Forelimb muscle (tissue), 1 donor: ENCODE measurements around the gene ZBED2. TPM values are rescaled to one million over a fixed set of nuclear protein-coding genes. Genes with fewer than 3 reads are reported as not detected.
"Not testable (repeated sequence)": the region's sequence is repeated elsewhere in the genome, so short reads cannot be mapped to it uniquely, and the experiment has no call there.

Experiments
- DNase-seq: peaks from one replicate; pipeline ENCODE4 v3.0.0-alpha.2; 2013; ENCODE audit warnings: low read depth
- polyA plus RNA-seq: library from polyadenylated mRNA; unstranded; fragments of 120-200 nt; gene quantifications from one replicate; pipeline ENCODE4 v1.2.1, GENCODE V29; 2013; ENCODE audit not compliant: insufficient read length

The ZBED2 gene, protein sequence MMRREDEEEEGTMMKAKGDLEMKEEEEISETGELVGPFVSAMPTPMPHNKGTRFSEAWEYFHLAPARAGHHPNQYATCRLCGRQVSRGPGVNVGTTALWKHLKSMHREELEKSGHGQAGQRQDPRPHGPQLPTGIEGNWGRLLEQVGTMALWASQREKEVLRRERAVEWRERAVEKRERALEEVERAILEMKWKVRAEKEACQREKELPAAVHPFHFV
- not detected for polyA plus RNA-seq

DNA sequence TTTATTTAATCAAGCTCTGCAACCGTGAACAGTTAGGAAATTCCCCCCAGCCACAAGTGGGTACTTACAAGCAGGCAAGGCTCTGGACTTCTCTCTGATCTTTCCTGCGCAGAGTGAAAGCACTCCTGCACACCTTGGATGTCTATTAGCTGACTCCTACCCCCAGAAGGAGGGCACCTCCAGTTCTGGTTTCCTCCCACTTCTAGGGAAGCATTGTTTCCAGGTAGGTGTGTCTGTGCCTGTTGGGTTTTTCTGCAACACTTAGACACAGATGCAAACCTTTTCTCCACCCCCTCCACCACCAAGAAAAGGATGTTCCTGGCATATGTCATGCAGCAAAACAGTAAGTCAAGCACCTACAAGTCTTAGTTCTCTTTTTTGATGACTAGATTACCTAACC is at the start of gene ZBED2:
TSS of gene ZBED2 (minus strand) at position 115 of the 400 bp plus-strand sequence. CDS start 1,145 bp downstream, outside the sequence.
- no peak for DNase-seq

DNA sequence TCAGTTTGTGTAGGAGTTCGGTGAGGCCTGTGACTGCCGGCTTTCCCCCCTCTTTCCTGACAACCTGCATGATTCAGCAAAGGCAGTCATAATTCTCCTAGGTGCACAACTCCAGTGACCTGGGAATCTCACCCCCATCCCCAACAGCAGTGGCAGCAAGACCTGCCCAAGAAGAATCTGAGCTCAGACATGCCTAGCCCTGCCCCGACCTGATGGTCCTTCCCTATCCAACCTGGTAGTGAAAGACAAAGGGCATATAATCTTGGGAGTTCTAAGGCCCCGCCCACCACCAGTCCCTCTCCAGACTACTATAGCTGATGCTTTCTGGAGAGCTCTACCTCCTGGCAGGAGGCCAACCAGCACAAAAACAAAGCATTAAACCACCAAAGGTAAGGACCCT is 44.2 kb upstream of the ZBED2 start:
- DNase-seq: no peak

DNA sequence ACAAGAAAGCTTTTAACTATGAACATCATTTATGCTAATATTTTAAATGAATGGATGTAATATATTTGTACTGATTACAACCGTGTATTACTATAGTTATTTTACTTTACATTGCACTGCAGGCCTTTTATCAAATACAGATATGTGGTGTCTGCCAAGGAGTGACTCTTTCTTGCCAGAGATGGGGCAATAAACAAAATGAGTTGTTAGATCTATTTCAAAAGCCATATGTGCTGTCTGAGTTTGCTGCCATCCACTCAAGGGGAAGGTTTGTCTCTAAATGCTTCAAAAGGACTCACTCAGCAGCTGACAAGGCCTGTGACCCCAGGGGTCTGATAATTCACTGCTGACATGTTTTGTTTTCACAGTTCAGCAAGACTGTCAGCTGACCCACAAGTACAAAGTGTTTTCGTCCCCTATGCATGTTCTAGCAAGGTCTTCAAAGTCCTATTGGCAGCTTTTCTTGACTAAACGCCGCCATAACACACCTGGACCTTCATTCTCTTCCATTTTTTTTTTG is 41.3 kb upstream of the ZBED2 start:
- DNase-seq: no peak

DNA sequence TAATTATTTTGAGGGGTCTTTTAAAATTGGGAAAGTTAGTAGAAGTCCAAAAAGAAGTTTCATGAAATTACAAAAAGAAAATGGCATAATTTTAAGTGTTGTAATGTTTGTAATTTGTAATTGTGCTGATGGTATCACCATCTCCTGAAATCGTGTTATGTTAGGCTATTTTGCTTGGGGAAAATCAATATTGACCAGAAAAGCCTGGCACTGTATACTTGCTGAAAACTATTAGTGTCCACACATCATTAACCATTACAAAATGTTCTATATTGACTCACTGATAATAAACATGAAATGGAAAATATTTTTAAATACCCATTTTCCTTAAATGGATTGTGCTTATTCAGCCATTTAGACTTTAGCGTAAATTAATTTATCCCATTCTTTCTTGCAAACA is 40.3 kb upstream of the ZBED2 start:
- no peak for DNase-seq

DNA sequence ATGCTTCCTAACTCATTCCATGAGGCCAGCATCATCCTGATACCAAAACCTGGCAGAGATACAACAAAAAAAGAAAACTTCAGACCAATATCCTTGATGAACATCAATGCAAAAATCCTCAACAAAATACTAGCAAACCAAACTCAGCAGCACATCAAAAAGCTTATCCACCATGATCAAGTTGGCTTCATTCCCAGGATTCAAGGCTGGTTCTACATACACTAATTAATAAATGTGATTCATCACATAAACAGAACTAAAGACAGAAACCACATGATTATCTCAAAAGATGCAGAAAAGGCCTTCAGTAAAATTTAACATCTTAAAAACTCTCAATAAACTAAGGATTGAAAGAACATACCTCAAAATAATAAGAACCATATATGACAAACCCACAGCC is 35.5 kb upstream of the ZBED2 start:
- DNase-seq: not testable (repeated sequence)

DNA sequence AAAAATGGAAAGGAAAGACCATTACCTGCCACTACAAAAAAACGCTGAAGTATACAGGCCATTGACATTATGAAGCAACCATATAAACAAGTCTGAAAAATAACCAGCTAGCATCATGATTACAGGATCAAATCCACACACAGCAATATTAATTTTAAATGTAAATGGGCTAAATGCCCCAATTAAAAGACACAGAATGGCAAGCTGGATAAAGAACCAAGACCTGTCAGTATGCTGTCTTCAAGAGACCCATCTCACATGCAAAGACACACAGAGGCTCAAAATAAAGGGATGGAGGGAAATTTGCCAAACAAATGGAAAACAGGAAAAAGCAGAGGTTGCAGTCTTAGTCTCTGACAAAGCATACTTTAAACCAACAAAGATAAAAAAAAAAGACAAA is 33.9 kb upstream of the ZBED2 start:
- DNase-seq: not testable (repeated sequence)

DNA sequence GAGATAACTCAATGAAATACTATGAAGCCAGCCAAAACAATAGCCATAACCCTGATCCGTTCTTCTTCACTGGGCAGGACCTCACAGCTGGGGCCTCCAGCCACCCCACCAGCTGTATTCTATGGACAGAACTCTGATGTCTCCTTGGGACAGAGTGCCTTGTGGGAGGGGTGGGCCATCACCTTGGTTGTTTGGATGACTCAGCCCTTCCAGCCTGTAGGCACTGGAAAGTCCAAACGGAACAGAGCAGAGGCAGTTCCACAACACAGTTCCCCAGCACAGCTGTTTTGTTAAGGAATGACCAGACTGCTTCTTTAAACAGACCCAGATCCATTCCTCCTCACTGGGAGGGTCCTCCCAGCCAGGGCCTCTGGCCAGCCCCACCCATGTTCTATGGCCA is 31.9 kb upstream of the ZBED2 start:
- no peak for DNase-seq

DNA sequence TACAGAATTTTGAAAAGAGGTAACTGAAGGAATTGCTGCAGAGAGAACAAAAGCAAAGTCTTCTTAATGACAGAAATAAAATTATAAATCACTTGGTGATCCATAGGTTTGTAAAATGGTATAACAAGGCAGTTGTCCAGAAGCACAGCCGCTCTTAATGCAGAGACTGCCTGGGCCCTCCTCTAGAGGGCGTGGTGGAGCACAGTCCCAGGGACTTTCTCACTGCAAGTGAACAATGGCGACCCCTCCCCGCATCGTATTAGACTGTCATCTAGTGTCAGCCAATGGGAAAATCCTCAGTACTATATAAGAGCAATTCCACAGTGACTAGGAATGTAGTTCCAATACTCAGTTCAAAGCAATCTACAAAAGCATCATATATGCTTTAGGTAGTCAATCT is 26.4 kb upstream of the ZBED2 start:
- no peak for DNase-seq

DNA sequence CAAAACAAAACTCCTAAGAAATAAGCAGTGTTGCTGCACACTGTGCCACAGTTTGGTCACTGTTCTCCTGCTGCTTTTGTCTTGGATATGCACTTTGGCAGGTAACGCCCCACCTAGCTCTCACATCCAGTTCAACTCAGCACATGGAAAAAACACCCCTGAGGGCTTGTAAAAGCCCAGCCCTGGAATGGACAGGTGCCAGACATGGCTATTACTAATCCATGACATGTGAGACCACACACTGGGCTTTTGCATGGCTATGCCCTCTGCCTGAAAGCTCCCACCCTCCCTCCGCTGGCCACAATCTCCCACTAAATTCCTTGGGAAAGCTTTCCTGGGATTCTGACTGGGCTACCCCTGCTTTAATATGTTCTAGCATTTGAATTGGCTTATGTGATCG is 24.7 kb upstream of the ZBED2 start:
- DNase-seq: no peak

DNA sequence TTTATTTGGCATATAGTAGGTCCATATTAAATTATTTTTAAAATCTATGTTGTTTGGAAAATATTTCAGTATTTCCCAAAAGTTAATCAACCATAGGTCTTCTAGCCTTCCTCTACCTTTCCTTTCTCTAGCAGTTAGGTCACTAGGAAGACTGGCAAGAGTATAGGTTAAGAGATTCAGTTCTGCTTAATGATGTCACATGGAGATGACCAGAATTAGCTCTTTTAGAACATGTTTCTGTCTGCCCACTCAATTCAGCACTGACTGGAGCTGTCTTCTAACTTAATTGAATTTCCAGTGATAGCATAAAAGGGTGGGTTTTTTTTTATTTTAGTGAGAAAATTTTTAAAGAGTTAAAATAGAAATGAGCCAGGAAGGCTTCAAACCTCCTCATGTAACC is 23.8 kb upstream of the ZBED2 start:
- DNase-seq: no peak

DNA sequence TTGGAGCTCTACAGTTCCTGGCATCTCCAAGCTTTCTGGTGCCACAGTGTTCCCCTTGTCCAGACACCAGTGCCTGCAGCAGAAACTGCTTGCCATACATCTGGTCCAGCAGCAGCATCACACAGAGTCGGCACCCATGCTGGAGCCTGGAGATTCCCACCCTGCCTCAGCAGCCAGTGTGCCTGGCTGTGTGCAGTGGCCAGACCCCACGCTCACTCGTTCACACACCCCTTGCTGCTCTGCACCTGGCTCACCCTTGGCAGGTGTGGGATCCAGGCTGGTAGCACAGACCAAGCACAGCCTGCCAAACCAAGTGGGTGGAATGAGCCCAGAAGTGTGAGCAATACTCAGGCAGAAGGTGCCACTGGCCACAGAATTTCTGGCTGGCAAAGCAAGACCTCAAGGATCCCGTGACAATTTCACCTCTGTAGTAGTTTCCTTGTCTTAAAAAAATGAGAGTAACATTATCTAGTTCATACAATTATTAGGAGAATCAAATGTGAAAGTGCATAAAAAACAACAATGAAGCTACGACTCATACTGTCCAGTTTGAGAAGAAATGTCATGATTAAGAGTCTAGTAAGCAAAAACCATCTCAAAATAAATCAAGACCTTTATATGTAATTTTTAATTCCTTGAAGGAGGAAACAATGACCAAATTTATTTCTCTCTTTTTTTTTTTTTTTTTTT is 22.9 kb upstream of the ZBED2 start:
- DNase-seq: no peak

DNA sequence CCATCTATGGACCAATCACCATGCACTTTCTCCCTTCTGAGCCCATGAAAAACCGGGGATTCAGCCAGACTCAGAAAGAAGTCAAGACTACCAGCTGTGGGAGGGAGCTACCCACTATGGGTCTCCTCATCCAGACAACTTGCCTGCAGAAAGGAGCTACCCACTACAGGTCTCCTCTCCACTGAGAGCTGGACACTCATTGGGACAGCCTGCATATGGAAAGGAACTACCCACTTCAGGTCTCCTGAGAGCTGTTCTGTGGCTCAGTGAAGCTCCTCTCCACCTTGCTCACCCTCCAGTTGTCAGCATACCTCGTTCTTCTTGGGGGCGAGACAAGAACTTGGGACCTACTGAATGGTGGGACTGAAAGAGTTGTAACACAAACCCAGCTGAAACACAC is 22.3 kb upstream of the ZBED2 start:
- no peak for DNase-seq

DNA sequence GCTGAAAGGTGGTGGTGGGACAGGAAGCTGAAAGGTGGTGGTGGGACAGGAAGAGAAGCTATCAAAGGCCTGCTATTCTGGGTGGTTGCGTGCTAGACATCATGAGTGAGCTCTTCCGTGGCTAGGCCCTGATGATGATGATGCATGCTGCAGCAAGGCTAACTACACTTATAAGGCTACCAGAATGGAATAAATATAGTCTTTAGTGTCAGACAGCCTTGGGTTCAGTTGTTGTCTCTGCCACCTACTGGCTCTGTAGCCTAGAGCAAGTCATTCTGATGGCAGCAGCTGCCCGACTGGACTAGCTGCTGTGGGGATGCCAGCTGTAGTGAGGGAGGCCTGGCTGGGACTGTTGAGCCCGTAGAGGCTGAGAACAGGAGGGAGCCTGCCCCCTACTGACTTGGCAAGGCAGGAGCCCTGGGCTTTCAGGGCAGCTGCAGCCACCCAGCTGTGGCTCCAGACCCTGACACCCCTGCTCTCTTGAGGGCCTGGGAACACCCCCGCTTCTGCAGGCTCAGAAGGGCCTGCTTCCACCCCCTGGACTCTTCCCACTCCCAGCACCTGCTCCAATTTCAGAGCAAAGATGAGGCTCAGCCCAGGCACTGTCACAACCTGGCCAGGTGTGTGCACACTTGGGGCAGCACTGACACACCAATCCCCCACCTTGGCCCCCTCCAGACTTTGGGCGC is 21.4 kb upstream of the ZBED2 start:
- no peak for DNase-seq

DNA sequence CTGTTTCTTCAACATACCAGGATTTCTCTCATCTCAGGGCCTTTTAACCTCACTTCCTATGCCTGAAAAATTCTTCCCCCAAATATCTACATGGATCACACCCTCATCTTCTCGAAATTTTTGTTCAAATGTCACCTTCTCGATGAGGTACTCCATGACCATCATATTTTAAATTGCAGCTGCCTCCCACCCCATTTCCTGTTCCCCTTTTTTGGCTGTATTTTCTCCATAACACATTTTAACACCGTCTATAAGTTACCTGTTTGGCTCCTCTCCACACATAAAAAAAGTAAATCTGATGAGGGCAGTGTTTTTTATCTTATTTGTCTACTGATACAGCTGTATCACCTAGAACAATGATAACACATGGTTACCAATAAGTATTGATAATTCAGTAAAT is 20.7 kb upstream of the ZBED2 start:
- no peak for DNase-seq

DNA sequence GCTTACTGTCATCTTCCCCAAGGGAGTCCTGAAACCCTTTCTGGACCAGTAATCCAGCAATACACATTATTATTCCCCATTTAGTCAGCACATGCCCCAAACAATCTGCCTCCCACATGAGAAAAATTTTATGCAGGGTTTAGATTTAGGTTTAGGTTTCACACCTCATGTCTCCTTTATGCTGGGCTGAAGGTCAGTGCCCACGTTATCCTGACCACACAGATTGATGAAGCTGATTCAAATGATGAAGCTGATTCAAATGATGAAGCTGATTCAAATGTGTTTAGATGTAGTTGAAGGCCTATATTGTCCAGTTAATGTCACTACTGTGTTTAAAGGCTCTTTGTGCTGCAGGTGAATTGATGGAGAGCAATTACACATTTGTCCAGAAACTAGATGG is 18.1 kb upstream of the ZBED2 start:
- DNase-seq: no peak

DNA sequence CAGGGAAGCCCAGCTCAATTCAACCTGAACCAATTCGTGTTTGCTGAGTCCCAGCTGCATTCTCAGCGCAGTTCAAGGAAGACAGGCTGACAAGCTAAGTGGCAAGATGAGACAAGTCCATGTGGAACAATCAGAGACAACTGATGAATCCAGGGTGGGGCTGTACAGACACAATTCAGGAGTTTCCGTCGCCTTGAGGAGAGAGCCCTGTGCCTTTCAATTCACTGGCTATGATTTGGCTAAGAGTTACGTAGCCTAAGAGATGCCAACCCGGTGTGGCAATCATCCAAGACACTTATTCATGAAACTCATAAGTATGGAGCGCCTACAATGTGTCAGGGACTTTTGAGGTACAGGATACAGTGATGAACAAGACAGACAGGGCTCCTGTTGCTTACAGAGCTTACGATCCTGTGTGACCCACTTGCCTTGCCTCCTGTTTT is 15.5 kb upstream of the ZBED2 start:
- DNase-seq: no peak

DNA sequence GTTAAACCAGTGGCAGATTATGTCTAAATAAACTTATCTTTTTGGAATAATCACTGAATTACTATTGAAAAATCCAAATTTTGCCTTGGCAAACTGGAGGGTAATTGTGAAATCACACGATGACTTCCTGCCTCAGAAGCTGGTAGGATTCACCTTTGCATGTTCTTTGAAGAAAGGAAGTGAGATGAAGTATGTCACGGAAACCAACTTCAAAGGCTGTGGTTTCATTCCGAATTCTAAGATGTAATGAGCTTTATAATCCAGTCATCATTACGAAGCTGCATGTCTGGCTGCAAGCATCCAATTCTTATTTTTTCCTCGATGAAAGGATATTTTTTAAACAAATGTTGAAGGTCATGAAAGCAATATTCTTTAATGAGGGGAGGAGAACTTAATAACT is 15.0 kb upstream of the ZBED2 start:
- no peak for DNase-seq

DNA sequence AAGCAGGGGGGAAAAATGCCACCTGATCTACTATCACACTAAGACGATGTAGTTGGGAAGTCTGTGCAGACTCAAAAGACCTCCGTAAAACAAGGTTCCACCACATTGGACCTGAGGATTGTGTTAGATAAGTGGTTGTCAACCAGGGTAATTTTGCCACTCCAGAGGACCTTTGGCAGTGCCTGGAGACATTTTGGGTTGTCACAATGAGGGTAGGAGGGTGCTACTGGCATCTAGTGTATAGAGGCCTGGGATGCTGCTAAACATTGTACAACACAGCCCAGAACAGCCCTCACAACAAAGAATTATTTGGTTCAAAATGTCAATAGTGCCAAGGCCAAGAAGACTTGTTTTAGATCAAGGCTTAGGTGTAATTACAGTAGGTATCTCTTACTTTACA is 14.6 kb upstream of the ZBED2 start:
- no peak for DNase-seq

DNA sequence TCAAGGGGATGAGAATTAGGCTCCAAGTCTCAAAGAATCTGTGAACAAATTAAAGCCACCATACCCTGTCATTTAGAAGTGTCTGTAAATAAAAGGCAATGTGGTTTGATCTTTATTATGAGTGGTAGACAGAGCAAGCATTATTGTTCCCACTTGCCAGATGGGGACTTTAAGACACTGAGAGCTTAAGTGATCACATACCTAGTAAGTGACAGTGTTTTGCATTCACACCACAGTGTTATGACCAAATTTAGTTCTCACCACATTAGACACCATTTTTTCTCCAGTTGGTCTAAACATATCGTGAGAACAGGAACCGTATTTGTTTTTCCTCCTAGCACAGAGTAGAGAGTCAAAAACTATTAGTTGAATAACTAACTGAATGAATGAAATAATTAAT is 13.2 kb upstream of the ZBED2 start:
- no peak for DNase-seq

DNA sequence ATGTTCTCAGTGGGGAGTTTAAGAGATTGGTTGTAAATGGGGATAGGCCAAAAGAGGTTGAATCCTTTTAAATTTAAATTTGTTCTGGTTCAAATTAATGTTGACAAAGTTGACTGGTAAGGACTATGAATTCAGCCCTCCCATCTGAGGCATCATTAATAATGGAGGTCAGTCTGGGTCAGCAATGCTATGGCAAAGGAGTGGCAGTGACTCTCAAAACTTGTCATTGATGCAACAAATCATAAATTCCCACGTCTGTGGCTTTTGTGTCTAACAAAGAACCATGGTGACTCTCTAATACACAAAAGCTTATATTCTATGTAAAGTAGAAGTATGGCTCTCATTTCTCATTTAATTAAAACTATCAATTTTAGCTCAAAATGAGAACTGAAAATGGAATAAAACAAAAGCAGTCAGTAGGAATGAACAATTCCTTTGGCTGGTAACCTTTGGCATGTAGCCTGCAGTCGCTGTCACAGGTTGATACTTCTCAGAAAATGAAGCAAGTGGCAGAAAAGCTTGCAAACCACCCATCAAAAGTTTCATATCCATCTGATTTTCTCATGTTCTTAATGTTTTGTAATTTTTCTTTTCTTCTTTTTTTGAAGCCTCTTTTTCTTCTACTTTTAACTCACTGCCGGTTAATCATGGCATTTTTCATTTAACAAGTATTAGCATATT is 12.2 kb upstream of the ZBED2 start:
- DNase-seq: no peak

DNA sequence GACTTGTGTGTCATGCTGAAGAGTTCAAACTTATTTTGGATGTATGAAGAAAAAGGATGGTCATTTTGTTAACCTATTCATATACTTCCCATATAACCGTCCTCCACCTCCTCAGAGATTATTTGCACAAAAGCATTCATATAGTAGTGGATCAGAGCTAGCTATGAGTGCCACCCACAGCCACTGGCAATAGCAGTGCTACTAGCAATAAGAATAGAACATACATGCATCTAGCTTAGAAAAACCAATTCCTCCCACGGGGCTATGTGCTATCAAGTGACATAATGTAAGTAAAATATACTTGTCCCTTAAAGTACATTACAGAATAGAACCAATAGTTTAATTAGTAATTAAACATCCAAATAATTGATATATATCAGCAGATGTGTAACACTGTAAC is 10.3 kb upstream of the ZBED2 start:
- DNase-seq: no peak

DNA sequence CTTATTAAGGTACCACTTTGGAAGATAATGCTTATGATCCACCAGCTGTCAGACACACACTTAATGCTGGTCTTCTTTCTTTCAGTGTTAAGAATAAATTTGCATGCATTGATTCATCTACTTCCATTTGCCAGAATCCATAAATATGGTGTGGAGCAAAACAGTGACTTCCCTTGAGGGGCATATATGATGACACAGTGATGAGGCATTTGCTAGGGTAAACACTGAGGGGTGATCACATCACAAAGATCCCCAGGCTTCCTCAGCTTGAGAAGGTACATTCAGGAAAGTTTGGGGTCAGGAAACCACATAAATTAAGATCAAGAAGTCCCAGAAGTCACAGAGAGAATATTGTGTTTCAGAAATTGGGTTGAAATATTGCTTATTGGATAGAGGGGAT is 9.9 kb upstream of the ZBED2 start:
- DNase-seq: no peak
